Keratinocyte (primary cell): Measurements from ENCODE around the gene SPATA2. TPM values are rescaled to one million over a fixed set of nuclear protein-coding genes. Genes with fewer than 3 reads are reported as not detected.

Experiments
- DNase-seq: peaks from one replicate; pipeline ENCODE4 v3.0.0-alpha.2; 2011; ENCODE audit warnings: low read depth, missing footprints, low spot score
- FAIRE-seq: peaks from 2 replicates; lab custom pipeline; 2011; peaks lifted over from hg19 to GRCh38; lab: Jason Lieb, UNC
- H2AFZ ChIP-seq: 2 replicates; pipeline ENCODE4 v1.6.0; 2012; ENCODE audit warnings: low read length, control low read depth, inconsistent platforms; ENCODE audit not compliant: control insufficient read depth
- H3K27ac ChIP-seq: 2 replicates; pipeline ENCODE4 v1.5.1; 2011; ENCODE audit warnings: low read length; ENCODE audit not compliant: control insufficient read depth, insufficient read depth
- H3K27me3 ChIP-seq: 3 replicates; pipeline ENCODE4 v1.6.0; 2011; ENCODE audit warnings: low read length; ENCODE audit not compliant: control insufficient read depth, insufficient read depth; ENCODE audit errors: extremely low read depth
- H3K36me3 ChIP-seq, 2 experiments: 2 replicates in 1 of 2; 3 replicates in 1 of 2; pipeline ENCODE4 v1.5.1; 2011; ENCODE audit warnings: low read length in 2 of 2, mild to moderate bottlenecking in 1 of 2; ENCODE audit not compliant: control insufficient read depth in 2 of 2, insufficient read depth in 2 of 2; ENCODE audit errors: extremely low read depth in 1 of 2
- H3K4me1 ChIP-seq: 3 replicates; pipeline ENCODE4 v1.5.1; 2011; ENCODE audit warnings: low read length; ENCODE audit not compliant: control insufficient read depth, insufficient read depth; ENCODE audit errors: extremely low read depth
- H3K4me2 ChIP-seq: 3 replicates; pipeline ENCODE4 v1.6.0; 2011; ENCODE audit warnings: low read depth, low read length; ENCODE audit not compliant: control insufficient read depth, insufficient read depth; ENCODE audit errors: extremely low read depth
- H3K4me3 ChIP-seq, 3 experiments: fragments of 200-600 bp in 1 of 3; sonication (generic) in 1 of 3; 2 replicates in 2 of 3; 3 replicates in 1 of 3; pipeline ENCODE4 v1.5.1; 2011 to 2016; ENCODE audit warnings: low read length in 3 of 3, mild to moderate bottlenecking in 3 of 3, control low read depth in 2 of 3, inconsistent platforms in 1 of 3, low read depth in 1 of 3, mixed read lengths in 1 of 3, mixed run types in 1 of 3, moderate library complexity in 1 of 3; ENCODE audit not compliant: control insufficient read depth in 2 of 3, insufficient read depth in 2 of 3; ENCODE audit errors: extremely low read depth in 1 of 3
- H3K79me2 ChIP-seq: 2 replicates; pipeline ENCODE4 v1.6.0; 2012; ENCODE audit warnings: low read length; ENCODE audit not compliant: control insufficient read depth, insufficient read depth
- H3K9ac ChIP-seq: 3 replicates; pipeline ENCODE4 v1.6.0; 2011; ENCODE audit warnings: low read length; ENCODE audit not compliant: control insufficient read depth, insufficient read depth; ENCODE audit errors: extremely low read depth
- H3K9me1 ChIP-seq: 3 replicates; pipeline ENCODE4 v1.6.0; 2011; ENCODE audit warnings: low read length; ENCODE audit not compliant: control insufficient read depth, insufficient read depth; ENCODE audit errors: extremely low read depth
- H3K9me3 ChIP-seq: 2 replicates; pipeline ENCODE4 v1.5.1; 2012; ENCODE audit warnings: low read depth, low read length; ENCODE audit not compliant: control insufficient read depth
- H4K20me1 ChIP-seq: 3 replicates; pipeline ENCODE4 v1.6.0; 2011; ENCODE audit warnings: low read length; ENCODE audit not compliant: control insufficient read depth, insufficient read depth; ENCODE audit errors: extremely low read depth
- EZH2 ChIP-seq: IDR thresholded peaks from one replicate; pipeline ENCODE4 v1.6.1; 2012; ENCODE audit warnings: inconsistent platforms, mild to moderate bottlenecking, low read length, moderate library complexity
- dilution Hi-C: fragments of 300-500 bp; cut with MboI; formaldehyde crosslinking; loops from one replicate; pipeline ENCODE4 v1.7.0; 2020; ENCODE audit warnings: low sequenced_read_pairs; ENCODE audit not compliant: extremely low pct_ligation_motif_present
- polyA plus RNA-seq, 5 experiments: library from polyadenylated mRNA; depleted of rRNA in 3 of 5; stranded (reverse) in 3 of 5; stranded (forward) in 1 of 5; unstranded in 1 of 5; fragments of >200 nt; gene quantifications; 1 replicate in 1 of 5; 2 replicates in 3 of 5; 3 replicates in 1 of 5; pipeline versions ENCODE4 v1.2.1 to v1.2.3, GENCODE V29; 2011 to 2012; ENCODE audit warnings: missing spikeins in 2 of 5, low read depth in 1 of 5, low replicate concordance in 1 of 5
- TF ChIP-seq, protein P1 (sequence below), 3 experiments: IDR thresholded peaks in 1 of 3; conservative IDR thresholded peaks in 1 of 3; optimal IDR thresholded peaks in 1 of 3; 2 replicates in 2 of 3; 3 replicates in 1 of 3; pipeline versions ENCODE3 to v1.5.1; 2011; ENCODE audit warnings: low read length in 3 of 3, mild to moderate bottlenecking in 3 of 3, moderate library complexity in 2 of 3, control low read depth in 1 of 3, inconsistent platforms in 1 of 3; ENCODE audit not compliant: insufficient read depth in 2 of 3; ENCODE audit errors: extremely low read depth in 1 of 3

The SPATA2 gene
- polyA plus RNA-seq, 1 donor (not counting 4 experiments of a cell fraction or from before 2014, with no cell fraction given): 3.2 TPM

DNA sequence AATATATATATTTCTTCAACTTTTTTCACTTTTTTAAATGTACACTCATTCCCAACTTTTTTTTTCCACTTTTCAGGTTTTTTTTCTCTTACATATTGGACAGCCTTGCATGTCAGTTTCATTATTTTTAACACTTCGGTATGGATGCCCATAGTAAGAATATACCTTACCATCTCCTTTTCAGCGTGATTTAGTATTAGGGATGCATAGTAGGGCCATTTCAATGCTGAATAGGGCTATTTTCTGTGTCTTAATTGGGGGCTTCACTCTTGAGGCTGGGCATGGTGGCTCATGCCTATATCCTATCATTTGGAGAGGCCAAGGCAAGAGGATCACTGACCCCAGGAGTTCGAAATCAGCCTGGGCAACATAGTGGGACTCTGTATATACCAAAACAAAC is 27.6 kb upstream of the SPATA2 start:
- H3K9ac ChIP-seq: no peak overlapping the region
- H2AFZ ChIP-seq: no peak overlapping the region
- peaks cover 9% of the 10 kb centered on the region for H3K4me1 ChIP-seq
- TF ChIP-seq, protein P1, sequence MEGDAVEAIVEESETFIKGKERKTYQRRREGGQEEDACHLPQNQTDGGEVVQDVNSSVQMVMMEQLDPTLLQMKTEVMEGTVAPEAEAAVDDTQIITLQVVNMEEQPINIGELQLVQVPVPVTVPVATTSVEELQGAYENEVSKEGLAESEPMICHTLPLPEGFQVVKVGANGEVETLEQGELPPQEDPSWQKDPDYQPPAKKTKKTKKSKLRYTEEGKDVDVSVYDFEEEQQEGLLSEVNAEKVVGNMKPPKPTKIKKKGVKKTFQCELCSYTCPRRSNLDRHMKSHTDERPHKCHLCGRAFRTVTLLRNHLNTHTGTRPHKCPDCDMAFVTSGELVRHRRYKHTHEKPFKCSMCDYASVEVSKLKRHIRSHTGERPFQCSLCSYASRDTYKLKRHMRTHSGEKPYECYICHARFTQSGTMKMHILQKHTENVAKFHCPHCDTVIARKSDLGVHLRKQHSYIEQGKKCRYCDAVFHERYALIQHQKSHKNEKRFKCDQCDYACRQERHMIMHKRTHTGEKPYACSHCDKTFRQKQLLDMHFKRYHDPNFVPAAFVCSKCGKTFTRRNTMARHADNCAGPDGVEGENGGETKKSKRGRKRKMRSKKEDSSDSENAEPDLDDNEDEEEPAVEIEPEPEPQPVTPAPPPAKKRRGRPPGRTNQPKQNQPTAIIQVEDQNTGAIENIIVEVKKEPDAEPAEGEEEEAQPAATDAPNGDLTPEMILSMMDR (optimal IDR thresholded peaks at IDR 0.05 in 1 of 3, IDR thresholded peaks at IDR 0.05 in 1 of 3, conservative IDR thresholded peaks at IDR 0.05 in 1 of 3; ENCODE audit: extremely low read depth in 1 of 3, insufficient read depth in 2 of 3, low read length in 3 of 3): no peak
- TF ChIP-seq EZH2: no peak
- no peak overlapping the region for H3K4me2 ChIP-seq
- H3K27me3 ChIP-seq: no peaks in the 10 kb centered on the region
- H3K9me1 ChIP-seq: peaks cover 2% of the 10 kb centered on the region
- no peaks in the 10 kb centered on the region for H3K9me3 ChIP-seq
- FAIRE-seq: no peak
- H3K36me3 ChIP-seq: peaks cover 21 to 47% of the 10 kb centered on the region in 2 experiments
- H4K20me1 ChIP-seq: peaks cover 5% of the 10 kb centered on the region
- no peak overlapping the region for H3K27ac ChIP-seq
- peaks cover 60% of the 10 kb centered on the region for H3K79me2 ChIP-seq
- dilution Hi-C loops: no loop called here
- no peak for DNase-seq
- H3K4me3 ChIP-seq: no peak overlapping the region

DNA sequence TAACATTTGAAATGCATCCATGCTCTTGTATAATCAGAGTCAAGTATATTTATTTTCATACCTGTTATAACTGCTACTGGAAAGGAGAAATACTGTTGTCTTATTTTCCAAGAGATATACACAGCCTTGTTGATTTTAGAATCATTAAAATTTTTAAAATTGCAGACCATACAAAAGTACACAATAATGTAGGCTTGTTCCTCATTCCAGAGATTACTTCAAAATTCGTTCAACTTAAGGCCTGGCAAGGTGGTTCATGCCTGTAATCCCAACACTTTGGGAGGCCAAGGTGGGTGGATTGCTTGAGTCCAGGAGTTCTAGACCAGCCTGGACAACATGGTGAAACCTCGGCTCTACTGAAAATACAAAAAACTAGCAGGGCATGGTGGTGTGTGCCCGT is 27.0 kb upstream of the SPATA2 start:
- DNase-seq (no peak), FAIRE-seq (no peak)
- Histone ChIP-seq H2AFZ (no peak overlapping the region), H3K9ac (no peak overlapping the region), H3K79me2 (peaks cover 66% of the 10 kb centered on the region), H4K20me1 (peaks cover 5% of the 10 kb centered on the region), H3K4me3 (no peak overlapping the region), H3K27me3 (no peaks in the 10 kb centered on the region), H3K4me2 (no peak overlapping the region), H3K27ac (no peak overlapping the region), H3K9me1 (peaks cover 2% of the 10 kb centered on the region), H3K36me3 (peaks cover 20 to 47% of the 10 kb centered on the region in 2 experiments), H3K4me1 (peaks cover 15% of the 10 kb centered on the region), H3K9me3 (no peaks in the 10 kb centered on the region)
- TF ChIP-seq EZH2: no peak
- TF ChIP-seq, protein P1 (optimal IDR thresholded peaks at IDR 0.05 in 1 of 3, IDR thresholded peaks at IDR 0.05 in 1 of 3, conservative IDR thresholded peaks at IDR 0.05 in 1 of 3; ENCODE audit: extremely low read depth in 1 of 3, insufficient read depth in 2 of 3, low read length in 3 of 3): no peak
- dilution Hi-C loops: no loop called here
